ENCODE measurements around the gene SAMD4B.

GRCh38 chr19:39360599-39360998, 18.4 kb downstream of the SAMD4B start:
- TF ChIP-seq CTCF (IDR thresholded peaks at IDR 0.05) (no peak), POLR2A (IDR thresholded peaks at IDR 0.05) (no peak), EP300 (IDR thresholded peaks at IDR 0.05) (no peak)
